Measurements from ENCODE around the gene CAND1.

CAND1 gene

DNA sequence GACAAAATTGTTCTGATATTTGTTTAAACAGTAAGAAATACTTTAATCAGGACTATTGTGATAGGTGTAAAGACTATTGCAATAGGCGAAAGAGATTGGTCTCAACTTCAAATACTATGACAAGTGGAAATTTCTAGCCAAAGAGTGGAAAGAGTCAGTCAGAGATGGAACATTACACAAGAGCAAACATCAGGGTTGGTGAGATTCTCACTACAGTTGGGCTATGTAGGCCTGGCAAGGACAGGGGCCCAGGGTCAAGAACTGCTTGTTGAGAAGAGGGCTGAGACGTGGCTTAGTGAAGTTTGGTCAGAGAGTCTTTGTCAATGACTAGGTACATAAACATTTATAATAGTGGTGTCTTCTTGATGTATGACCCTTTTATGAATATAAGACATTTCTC is 19.4 kb downstream of the CAND1 start:
- peak in 1 of 2 donors; percentile 19 for DNase-seq (ENCODE audit: low read depth in 2 of 2)
- TF ChIP-seq, protein P1, sequence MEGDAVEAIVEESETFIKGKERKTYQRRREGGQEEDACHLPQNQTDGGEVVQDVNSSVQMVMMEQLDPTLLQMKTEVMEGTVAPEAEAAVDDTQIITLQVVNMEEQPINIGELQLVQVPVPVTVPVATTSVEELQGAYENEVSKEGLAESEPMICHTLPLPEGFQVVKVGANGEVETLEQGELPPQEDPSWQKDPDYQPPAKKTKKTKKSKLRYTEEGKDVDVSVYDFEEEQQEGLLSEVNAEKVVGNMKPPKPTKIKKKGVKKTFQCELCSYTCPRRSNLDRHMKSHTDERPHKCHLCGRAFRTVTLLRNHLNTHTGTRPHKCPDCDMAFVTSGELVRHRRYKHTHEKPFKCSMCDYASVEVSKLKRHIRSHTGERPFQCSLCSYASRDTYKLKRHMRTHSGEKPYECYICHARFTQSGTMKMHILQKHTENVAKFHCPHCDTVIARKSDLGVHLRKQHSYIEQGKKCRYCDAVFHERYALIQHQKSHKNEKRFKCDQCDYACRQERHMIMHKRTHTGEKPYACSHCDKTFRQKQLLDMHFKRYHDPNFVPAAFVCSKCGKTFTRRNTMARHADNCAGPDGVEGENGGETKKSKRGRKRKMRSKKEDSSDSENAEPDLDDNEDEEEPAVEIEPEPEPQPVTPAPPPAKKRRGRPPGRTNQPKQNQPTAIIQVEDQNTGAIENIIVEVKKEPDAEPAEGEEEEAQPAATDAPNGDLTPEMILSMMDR (IDR thresholded peaks at IDR 0.05; ENCODE audit: low read depth, low read length): no peak
- H3K4me3 ChIP-seq (replicated peaks in 1 of 2; ENCODE audit: low read depth in 2 of 2, low read length in 2 of 2): no peak overlapping the region

DNA sequence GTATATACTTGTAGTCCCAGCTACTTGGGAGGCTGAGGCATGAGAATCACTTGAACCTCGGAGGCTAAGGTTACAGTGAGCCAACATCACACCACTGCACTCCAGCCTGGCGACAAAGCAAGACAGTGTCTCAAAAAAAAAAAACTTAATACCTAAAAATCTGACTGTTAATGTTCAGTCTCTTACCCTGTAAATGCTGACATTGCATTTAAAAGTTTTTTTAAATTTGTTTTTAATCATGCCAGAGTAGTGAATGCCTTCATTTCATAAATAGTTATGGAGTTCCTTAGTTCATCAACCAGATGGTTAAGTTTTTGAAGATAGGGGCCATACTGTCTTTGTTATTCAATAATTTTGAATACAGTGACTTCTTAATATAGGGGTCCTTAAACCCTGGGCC is 21.2 kb downstream of the CAND1 start:
- DNase-seq (ENCODE audit: low read depth in 2 of 2): no peak
- TF ChIP-seq, protein P1 (IDR thresholded peaks at IDR 0.05; ENCODE audit: low read depth, low read length): no peak
- no peak overlapping the region for H3K4me3 ChIP-seq (replicated peaks in 1 of 2; ENCODE audit: low read depth in 2 of 2, low read length in 2 of 2)

DNA sequence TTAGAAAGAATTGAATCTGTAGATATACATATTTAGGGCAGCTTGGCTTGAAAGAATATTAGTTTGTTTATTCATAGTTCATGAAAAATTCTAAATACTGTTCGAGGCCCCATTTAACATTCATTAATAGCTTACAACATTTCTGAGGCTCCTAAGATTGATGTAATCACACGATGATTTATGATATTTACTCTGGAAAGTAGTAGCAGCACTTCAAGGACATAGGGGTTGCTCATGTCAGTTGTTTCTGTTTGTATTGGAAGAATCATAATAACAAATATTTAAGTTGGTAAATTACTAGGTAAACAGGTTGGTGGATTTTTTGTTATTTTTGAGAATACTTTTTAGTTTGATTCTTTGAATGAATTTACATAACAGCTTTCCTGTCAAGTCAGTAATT is 30.4 kb downstream of the CAND1 start:
- TF ChIP-seq, protein P1 (IDR thresholded peaks at IDR 0.05; ENCODE audit: low read depth, low read length): no peak
- DNase-seq (ENCODE audit: low read depth in 2 of 2): no peak
- no peak overlapping the region for H3K4me3 ChIP-seq (replicated peaks in 1 of 2; ENCODE audit: low read depth in 2 of 2, low read length in 2 of 2)

DNA sequence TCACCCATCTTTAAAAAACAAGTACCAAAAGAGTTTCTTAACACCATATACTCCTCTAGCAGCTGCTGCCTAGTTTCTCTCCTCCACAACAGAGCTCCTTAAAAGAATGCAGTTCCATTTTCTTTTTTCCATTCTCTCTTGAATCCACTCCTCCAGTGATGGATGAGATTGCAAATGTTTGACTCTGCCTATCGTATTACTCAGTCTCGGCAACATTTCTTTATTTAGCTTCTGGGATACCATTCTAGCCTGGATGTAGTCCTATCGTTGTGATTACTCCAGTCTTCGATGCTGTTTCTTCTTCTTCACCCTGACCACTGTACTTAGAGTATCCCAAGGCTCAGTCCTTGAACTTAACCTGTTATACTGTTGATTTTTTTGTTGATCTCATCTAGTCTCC is 30.8 kb downstream of the CAND1 start:
- no peak overlapping the region for H3K4me3 ChIP-seq (replicated peaks in 1 of 2; ENCODE audit: low read depth in 2 of 2, low read length in 2 of 2)
- TF ChIP-seq, protein P1 (IDR thresholded peaks at IDR 0.05; ENCODE audit: low read depth, low read length): no peak
- no peak for DNase-seq (ENCODE audit: low read depth in 2 of 2)

DNA sequence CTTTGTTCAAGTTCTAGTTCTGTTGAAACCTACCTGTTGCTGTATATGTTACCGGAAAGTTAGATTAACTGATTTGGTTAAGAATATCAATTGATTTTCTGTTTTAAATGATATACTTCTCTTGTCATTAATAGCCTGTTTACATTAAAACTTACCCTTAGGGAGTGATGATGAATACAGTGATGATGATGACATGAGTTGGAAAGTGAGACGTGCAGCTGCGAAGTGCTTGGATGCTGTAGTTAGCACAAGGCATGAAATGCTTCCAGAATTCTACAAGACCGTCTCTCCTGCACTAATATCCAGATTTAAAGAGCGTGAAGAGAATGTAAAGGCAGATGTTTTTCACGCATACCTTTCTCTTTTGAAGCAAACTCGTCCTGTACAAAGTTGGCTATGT is 33.0 kb downstream of the CAND1 start:
- TF ChIP-seq, protein P1 (IDR thresholded peaks at IDR 0.05; ENCODE audit: low read depth, low read length): no peak
- no peak for DNase-seq (ENCODE audit: low read depth in 2 of 2)
- H3K4me3 ChIP-seq (replicated peaks in 1 of 2; ENCODE audit: low read depth in 2 of 2, low read length in 2 of 2): no peak overlapping the region

DNA sequence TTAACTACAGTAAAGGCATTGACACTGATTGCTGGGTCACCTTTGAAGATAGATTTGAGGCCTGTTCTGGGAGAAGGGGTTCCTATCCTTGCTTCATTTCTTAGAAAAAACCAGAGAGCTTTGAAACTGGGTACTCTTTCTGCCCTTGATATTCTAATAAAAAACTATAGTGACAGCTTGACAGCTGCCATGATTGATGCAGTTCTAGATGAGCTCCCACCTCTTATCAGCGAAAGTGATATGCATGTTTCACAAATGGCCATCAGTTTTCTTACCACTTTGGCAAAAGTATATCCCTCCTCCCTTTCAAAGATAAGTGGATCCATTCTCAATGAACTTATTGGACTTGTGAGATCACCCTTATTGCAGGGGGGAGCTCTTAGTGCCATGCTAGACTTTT is 36.4 kb downstream of the CAND1 start:
- DNase-seq (ENCODE audit: low read depth in 2 of 2): no peak
- TF ChIP-seq, protein P1 (IDR thresholded peaks at IDR 0.05; ENCODE audit: low read depth, low read length): no peak
- no peak overlapping the region for H3K4me3 ChIP-seq (replicated peaks in 1 of 2; ENCODE audit: low read depth in 2 of 2, low read length in 2 of 2)

DNA sequence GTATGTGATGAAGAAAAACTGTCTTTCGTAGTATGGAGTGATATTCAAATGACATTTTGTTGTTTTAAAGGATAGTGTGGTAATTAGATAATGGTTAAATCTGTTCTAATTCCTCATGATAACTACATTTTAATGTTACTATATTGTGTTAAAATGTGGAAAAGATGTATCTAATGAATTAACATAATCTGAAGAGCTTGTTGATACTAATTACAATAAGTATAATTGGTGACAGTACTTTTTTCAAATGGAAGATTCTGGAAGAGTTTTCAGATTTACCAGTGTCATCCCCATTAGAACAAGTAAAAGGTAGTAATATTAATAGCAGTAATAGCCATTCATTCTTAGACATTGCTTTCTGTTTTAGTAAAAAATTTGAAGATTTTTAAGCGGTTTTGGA is 37.6 kb downstream of the CAND1 start:
- no peak overlapping the region for H3K4me3 ChIP-seq (replicated peaks in 1 of 2; ENCODE audit: low read depth in 2 of 2, low read length in 2 of 2)
- no peak for DNase-seq (ENCODE audit: low read depth in 2 of 2)
- TF ChIP-seq, protein P1 (IDR thresholded peaks at IDR 0.05; ENCODE audit: low read depth, low read length): no peak
